Activated CD4-positive, alpha-beta T cell treated with anti-CD3 and anti-CD28 coated beads, Interleukin-2, amount 10 ng/mL, durations not matched to agents 24 days and 14 days (primary cell): ENCODE measurements around the gene C19orf81. TPM values are rescaled to one million over a fixed set of nuclear protein-coding genes. Genes with fewer than 3 reads are reported as not detected.
"Not testable (repeated sequence)": the region's sequence is repeated elsewhere in the genome, so short reads cannot be mapped to it uniquely, and the experiment has no call there.

ENCODE experiments used
- DNase-seq: peaks from one replicate; pipeline ENCODE4 v3.0.0; 2022
- H3K27ac Mint-ChIP-seq: one replicate; pipeline ENCODE4 v1.8.0; 2022; ENCODE audit warnings: mild to moderate bottlenecking, mixed read lengths
- H3K27me3 Mint-ChIP-seq: one replicate; pipeline ENCODE4 v1.8.0; 2022; ENCODE audit warnings: mixed read lengths
- H3K36me3 Mint-ChIP-seq: one replicate; pipeline ENCODE4 v1.8.0; 2022; ENCODE audit warnings: low read depth, mild to moderate bottlenecking, mixed read lengths
- H3K4me1 Mint-ChIP-seq: one replicate; pipeline ENCODE4 v1.8.0; 2021; ENCODE audit warnings: mixed read lengths
- H3K4me3 Mint-ChIP-seq: one replicate; pipeline ENCODE4 v1.8.0; 2022; ENCODE audit warnings: mild to moderate bottlenecking, moderate library complexity, mixed read lengths
- H3K9me3 Mint-ChIP-seq: one replicate; pipeline ENCODE4 v1.8.0; 2021; ENCODE audit warnings: mixed read lengths
- intact Hi-C: fragments of 100-400 bp; cut with micrococcal nuclease; formaldehyde crosslinking; loops from one replicate; pipeline ENCODE4 v1.15.1; 2023
- total RNA-seq: library from RNA; stranded (reverse); gene quantifications from 2 replicates; pipeline ENCODE4 v1.2.3, GENCODE V29; 2022

Gene C19orf81
- total RNA-seq, 1 donor from 2014 or later = 0.98 TPM

DNA sequence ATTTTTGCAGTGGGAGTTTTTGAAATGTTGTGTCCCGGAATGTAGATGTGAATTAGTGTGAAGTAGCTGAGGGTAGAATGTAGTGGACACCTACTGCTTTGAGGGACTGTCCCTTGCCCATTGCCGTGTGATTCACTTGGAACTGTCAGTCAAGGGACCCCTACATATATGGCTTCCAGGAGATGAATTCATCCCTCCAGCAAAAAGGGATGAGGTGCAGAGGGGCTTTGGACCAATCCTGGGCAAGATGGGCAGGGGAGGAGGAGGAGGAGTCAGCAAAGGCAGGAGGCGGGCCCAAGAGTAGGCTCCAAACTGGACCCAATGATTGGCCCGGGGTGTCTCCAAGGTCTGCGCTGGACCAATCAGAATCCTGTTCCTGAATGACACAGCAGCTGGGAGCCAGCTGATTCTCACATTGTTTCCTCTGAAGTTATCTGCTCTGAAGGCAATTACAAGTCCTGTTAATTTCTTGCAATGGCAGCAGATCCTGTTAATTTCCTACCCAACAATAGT lies 28.8 kb upstream of the C19orf81 start:
- intact Hi-C loops, H3K36me3 Mint-ChIP-seq, H3K4me3 Mint-ChIP-seq, H3K27me3 Mint-ChIP-seq, H3K4me1 Mint-ChIP-seq, H3K9me3 Mint-ChIP-seq, H3K27ac Mint-ChIP-seq, DNase-seq: not testable (repeated sequence)

- Mint-ChIP-seq H3K27ac (no peak overlapping the region), H3K4me1 (no peaks in the 10 kb centered on the region), H3K4me3 (no peak overlapping the region), H3K27me3 (no peaks in the 10 kb centered on the region), H3K36me3 (no peaks in the 10 kb centered on the region), H3K9me3 (no peaks in the 10 kb centered on the region)
- no peak for DNase-seq
- intact Hi-C loops = no loop called here
These were observed 24.2 kb upstream of the C19orf81 start for GRCh38 chr19:50624949-50625600.

GRCh38 chr19:50626011-50626410 lies 23.2 kb upstream of the C19orf81 start:
- intact Hi-C loops = no loop called here
- Mint-ChIP-seq H3K27me3 (no peaks in the 10 kb centered on the region), H3K9me3 (no peaks in the 10 kb centered on the region), H3K4me1 (no peaks in the 10 kb centered on the region), H3K4me3 (no peak overlapping the region), H3K27ac (no peak overlapping the region), H3K36me3 (no peaks in the 10 kb centered on the region)
- no peak for DNase-seq

DNA sequence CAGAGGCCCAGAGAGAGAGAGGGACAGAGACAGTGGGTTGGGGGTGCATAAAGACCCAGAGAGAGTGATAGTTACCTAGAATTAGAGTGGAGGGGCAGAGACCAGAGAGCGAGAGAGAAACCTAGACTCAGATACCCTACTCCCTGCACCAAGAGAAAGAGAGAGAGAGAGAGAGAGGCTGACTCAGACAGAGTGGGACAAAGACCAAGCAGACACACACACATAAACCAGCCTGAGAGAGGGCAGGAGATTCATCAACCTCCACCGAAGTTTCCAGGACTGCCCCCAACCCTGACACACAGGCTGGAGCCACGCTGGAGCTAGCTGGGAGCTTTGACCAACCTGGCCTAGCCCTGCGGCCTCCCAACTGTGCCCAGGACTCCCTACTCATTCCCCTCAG lies 22.4 kb upstream of the C19orf81 start:
- no peaks in the 10 kb centered on the region for H3K9me3 Mint-ChIP-seq
- no peaks in the 10 kb centered on the region for H3K36me3 Mint-ChIP-seq
- no peaks in the 10 kb centered on the region for H3K27me3 Mint-ChIP-seq
- no peak for DNase-seq
- no peak overlapping the region for H3K27ac Mint-ChIP-seq
- H3K4me1 Mint-ChIP-seq = no peaks in the 10 kb centered on the region
- intact Hi-C loops = no loop called here
- H3K4me3 Mint-ChIP-seq = no peak overlapping the region

GRCh38 chr19:50628146-50628545 lies 21.1 kb upstream of the C19orf81 start:
- H3K27me3 Mint-ChIP-seq = no peaks in the 10 kb centered on the region
- no peaks in the 10 kb centered on the region for H3K4me1 Mint-ChIP-seq
- no peaks in the 10 kb centered on the region for H3K36me3 Mint-ChIP-seq
- H3K27ac Mint-ChIP-seq = no peak overlapping the region
- H3K9me3 Mint-ChIP-seq = no peaks in the 10 kb centered on the region
- intact Hi-C loops = no loop called here
- no peak for DNase-seq
- H3K4me3 Mint-ChIP-seq = no peak overlapping the region

DNA sequence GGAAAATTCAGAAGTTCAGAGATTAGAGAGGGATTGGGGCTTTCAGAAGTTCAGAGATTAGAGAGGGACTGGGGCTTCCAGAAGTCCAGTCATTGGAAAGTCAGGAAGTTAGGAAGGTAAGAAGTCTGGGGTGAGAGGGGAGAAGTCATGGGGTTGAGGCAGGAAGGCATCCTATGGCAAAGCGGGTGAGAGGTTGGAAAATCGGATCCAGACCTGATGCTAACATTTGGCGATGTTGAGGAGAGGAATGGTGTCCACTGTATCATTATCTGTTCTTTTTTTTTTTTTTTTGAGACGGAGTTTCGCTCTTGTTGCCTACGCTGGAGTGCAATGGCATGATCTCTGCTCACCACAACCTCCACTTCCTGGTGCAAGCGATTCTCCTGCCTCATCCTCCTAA lies 20.7 kb upstream of the C19orf81 start:
- no peaks in the 10 kb centered on the region for H3K36me3 Mint-ChIP-seq
- H3K27ac Mint-ChIP-seq = no peak overlapping the region
- intact Hi-C loops = no loop called here
- H3K9me3 Mint-ChIP-seq = peaks cover 3% of the 10 kb centered on the region
- no peaks in the 10 kb centered on the region for H3K27me3 Mint-ChIP-seq
- H3K4me3 Mint-ChIP-seq = no peak overlapping the region
- no peaks in the 10 kb centered on the region for H3K4me1 Mint-ChIP-seq
- DNase-seq = no peak

DNA sequence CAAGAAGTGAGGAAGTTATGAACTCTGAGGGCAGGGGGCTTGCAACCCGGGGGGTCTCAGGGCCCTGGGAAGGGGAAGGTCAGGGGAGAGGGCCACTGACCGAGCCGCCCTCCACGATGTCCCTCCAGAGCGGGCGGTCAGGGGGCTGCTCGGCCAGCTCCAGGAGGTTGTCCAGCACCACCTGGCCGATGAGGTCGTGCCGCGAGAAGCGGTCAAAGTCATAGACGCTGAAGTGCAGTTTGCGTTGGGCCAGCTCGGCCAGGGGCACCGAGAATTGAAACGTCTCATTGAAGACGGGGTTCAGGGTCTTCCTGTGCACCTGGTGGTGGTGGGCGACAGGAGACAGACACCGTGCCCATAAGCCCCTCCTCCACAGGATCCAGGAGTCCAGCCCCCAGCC lies 20.1 kb upstream of the C19orf81 start:
- H3K9me3 Mint-ChIP-seq = peaks cover 8% of the 10 kb centered on the region
- H3K27ac Mint-ChIP-seq = no peak overlapping the region
- no peaks in the 10 kb centered on the region for H3K36me3 Mint-ChIP-seq
- H3K4me3 Mint-ChIP-seq = no peak overlapping the region
- H3K27me3 Mint-ChIP-seq = no peaks in the 10 kb centered on the region
- H3K4me1 Mint-ChIP-seq = no peaks in the 10 kb centered on the region
- DNase-seq = no peak
- intact Hi-C loops = no loop called here

DNA sequence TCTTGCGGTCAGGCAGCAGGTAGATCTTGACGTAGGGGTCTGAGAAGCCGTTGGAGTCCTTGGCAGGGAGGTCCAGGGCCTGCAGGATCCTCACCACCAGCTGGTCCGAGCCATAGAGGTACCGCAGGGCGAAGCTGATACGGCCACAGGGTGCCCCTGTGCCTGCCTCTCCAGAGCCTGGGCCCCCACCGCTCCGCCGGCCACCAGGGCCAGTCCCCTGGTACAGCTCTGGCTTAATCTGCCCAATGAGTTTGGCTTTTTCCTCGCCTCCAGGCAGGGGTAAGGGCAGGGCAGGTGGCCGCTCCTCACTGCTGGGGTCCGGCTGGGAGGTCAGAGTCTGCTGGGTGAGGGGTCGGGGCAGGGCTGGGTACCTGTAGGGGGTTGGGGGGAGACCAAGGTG lies 19.4 kb upstream of the C19orf81 start:
- Mint-ChIP-seq H3K27me3 (no peaks in the 10 kb centered on the region), H3K36me3 (no peaks in the 10 kb centered on the region), H3K9me3 (peaks cover 9% of the 10 kb centered on the region), H3K4me1 (no peaks in the 10 kb centered on the region), H3K4me3 (no peak overlapping the region), H3K27ac (no peak overlapping the region)
- no peak for DNase-seq
- intact Hi-C loops = no loop called here

GRCh38 chr19:50632151-50632835 lies 17.0 kb upstream of the C19orf81 start:
- Mint-ChIP-seq H3K36me3 (no peaks in the 10 kb centered on the region), H3K27me3 (peaks cover 5% of the 10 kb centered on the region), H3K4me1 (no peaks in the 10 kb centered on the region), H3K9me3 (peaks cover 17% of the 10 kb centered on the region), H3K27ac (no peak overlapping the region), H3K4me3 (no peak overlapping the region)
- intact Hi-C loops = no loop called here
- DNase-seq = no peak

GRCh38 chr19:50633359-50633758 lies 15.9 kb upstream of the C19orf81 start:
- H3K4me3 Mint-ChIP-seq = no peak overlapping the region
- peaks cover 19% of the 10 kb centered on the region for H3K9me3 Mint-ChIP-seq
- H3K4me1 Mint-ChIP-seq = peaks cover 1% of the 10 kb centered on the region
- DNase-seq = no peak
- H3K27me3 Mint-ChIP-seq = peaks cover 15% of the 10 kb centered on the region
- no peak overlapping the region for H3K27ac Mint-ChIP-seq
- intact Hi-C loops = no loop called here
- H3K36me3 Mint-ChIP-seq = peaks cover 1% of the 10 kb centered on the region

GRCh38 chr19:50633973-50634372 lies 15.3 kb upstream of the C19orf81 start:
- no peak for DNase-seq
- Mint-ChIP-seq H3K4me1 (peaks cover 5% of the 10 kb centered on the region), H3K4me3 (no peak overlapping the region), H3K27ac (no peak overlapping the region), H3K27me3 (peaks cover 21% of the 10 kb centered on the region), H3K9me3 (peaks cover 23% of the 10 kb centered on the region), H3K36me3 (peaks cover 4% of the 10 kb centered on the region)
- intact Hi-C loops = no loop called here

- no peak for DNase-seq
- H3K4me3 Mint-ChIP-seq = no peak overlapping the region
- peaks cover 33% of the 10 kb centered on the region for H3K27me3 Mint-ChIP-seq
- H3K9me3 Mint-ChIP-seq = peaks cover 23% of the 10 kb centered on the region
- H3K36me3 Mint-ChIP-seq = peaks cover 6% of the 10 kb centered on the region
- H3K4me1 Mint-ChIP-seq = peaks cover 6% of the 10 kb centered on the region
- no peak overlapping the region for H3K27ac Mint-ChIP-seq
- intact Hi-C loops = no loop called here
These were observed 12.7 kb upstream of the C19orf81 start for GRCh38 chr19:50636317-50637085.

DNA sequence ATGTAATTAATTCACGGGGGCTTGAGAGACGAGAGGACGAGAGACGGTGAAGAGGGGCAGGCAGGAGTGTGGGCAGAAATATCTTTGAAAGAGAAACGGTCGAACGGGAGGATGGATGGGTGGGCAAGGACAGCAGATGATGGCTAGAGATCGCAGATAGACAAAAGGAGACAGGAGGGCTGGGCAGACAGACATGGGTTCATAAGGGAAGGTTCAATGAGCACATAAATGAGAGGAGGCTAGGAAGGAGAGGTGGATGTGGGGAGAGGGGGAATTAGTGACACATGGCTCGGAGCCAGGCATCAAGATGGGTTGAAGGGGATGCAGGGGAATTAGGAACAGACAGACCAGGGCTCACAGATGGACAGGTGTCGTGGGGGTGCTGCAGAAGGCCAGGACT lies 10.6 kb upstream of the C19orf81 start:
- no peak for DNase-seq
- peaks cover 19% of the 10 kb centered on the region for H3K9me3 Mint-ChIP-seq
- peaks cover 33% of the 10 kb centered on the region for H3K27me3 Mint-ChIP-seq
- H3K36me3 Mint-ChIP-seq = peaks cover 6% of the 10 kb centered on the region
- H3K27ac Mint-ChIP-seq = no peak overlapping the region
- H3K4me1 Mint-ChIP-seq = peaks cover 6% of the 10 kb centered on the region
- peak overlapping the region; percentile 26 for H3K4me3 Mint-ChIP-seq
- intact Hi-C loops = no loop called here
